ENCODE measurements around the gene GK2.

GK2 gene

GRCh38 chr4:79381161-79381560 is 26.9 kb downstream of the GK2 start:
- DNase-seq = no peak

GRCh38 chr4:79370026-79370425 is 38.0 kb downstream of the GK2 start:
- no peak for DNase-seq

- no peak for DNase-seq
Observed at GRCh38 chr4:79367096-79367495, 40.9 kb downstream of the GK2 start.

- no peak for DNase-seq
Observed at GRCh38 chr4:79366422-79366821, 41.6 kb downstream of the GK2 start.

- DNase-seq = no peak
Observed at GRCh38 chr4:79364061-79364460, 44.0 kb downstream of the GK2 start.

GRCh38 chr4:79362626-79363025 is 45.4 kb downstream of the GK2 start:
- DNase-seq = no peak

- no peak for DNase-seq
Observed at GRCh38 chr4:79360006-79360405, 48.0 kb downstream of the GK2 start.

DNA sequence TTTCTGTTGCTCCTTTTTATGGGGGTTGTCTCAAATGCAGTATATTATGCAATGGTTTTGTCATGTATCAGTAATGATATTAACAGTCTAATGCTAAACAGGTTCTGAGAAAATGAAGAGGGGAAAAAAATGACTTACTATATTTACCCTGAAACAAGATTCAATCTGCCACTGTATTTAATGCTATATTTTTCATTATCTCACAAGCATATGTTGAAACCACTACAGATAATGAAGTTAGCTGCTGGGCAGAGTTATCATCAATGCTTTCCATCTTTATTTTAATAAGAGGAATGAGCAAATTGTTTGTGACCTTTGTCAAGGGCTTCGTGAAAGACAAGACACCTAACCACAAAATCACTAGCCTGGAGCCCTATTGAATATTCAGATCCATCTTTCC is 49.6 kb downstream of the GK2 start:
- DNase-seq = no peak

DNA sequence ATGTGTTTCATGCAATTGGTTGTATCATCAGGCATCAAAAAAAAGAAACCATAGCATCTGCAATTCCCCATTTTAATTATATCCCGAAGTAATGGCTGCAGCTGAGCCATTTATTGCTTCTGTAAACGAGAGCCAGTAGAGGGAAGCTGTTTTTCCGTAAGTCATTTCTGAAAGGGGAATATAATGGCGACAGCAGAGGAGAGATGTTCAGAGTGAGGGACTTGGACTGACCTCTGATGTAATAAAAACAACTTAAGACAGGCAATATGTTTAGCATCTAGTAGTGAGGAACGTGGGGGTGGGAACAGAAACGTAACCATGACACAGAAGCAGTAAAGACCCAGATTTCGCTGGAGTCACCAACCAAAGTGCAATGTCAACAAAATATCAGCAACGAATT is 50.7 kb downstream of the GK2 start:
- no peak for DNase-seq

Data from RPMI8226 (cell line).